GM21515 (cell line): ENCODE data around the gene PIMREG.

Experiments used
- ATAC-seq: cut with Tn5 transposase; IDR thresholded peaks from one replicate; pipeline ENCODE4 v1.9.1; 2021; ENCODE audit not compliant: unreplicated experiment

The PIMREG gene

GRCh38 chr17:6461246-6461645 is 17.0 kb downstream of the PIMREG start:
- ATAC-seq: no peak

GRCh38 chr17:6461792-6462524 is 17.7 kb downstream of the PIMREG start:
- ATAC-seq: no peak

- ATAC-seq: no peak
Measured at GRCh38 chr17:6462692-6463091, 18.4 kb downstream of the PIMREG start.

- ATAC-seq: no peak
Measured at GRCh38 chr17:6463616-6464445, 19.6 kb downstream of the PIMREG start.

- ATAC-seq: no peak
Measured at GRCh38 chr17:6464446-6465041, 20.3 kb downstream of the PIMREG start.

GRCh38 chr17:6465206-6466003 is 21.1 kb downstream of the PIMREG start:
- no peak for ATAC-seq

- ATAC-seq: no peak
Measured at GRCh38 chr17:6467567-6467966, 23.3 kb downstream of the PIMREG start.

- ATAC-seq: no peak
Measured at GRCh38 chr17:6468051-6468790, 24.0 kb downstream of the PIMREG start.

GRCh38 chr17:6470146-6470718 is 26.0 kb downstream of the PIMREG start:
- no peak for ATAC-seq

GRCh38 chr17:6470751-6471521 is 26.7 kb downstream of the PIMREG start:
- no peak for ATAC-seq

- ATAC-seq: no peak
Measured at GRCh38 chr17:6471531-6472465, 27.5 kb downstream of the PIMREG start.

GRCh38 chr17:6472517-6472916 is 28.3 kb downstream of the PIMREG start:
- no peak for ATAC-seq

GRCh38 chr17:6473128-6473767 is 29.0 kb downstream of the PIMREG start:
- ATAC-seq: no peak

GRCh38 chr17:6474376-6474775 is 30.1 kb downstream of the PIMREG start:
- no peak for ATAC-seq

GRCh38 chr17:6474906-6475305 is 30.7 kb downstream of the PIMREG start:
- ATAC-seq: no peak

GRCh38 chr17:6475411-6475810 is 31.2 kb downstream of the PIMREG start:
- ATAC-seq: no peak

- ATAC-seq: no peak
Measured at GRCh38 chr17:6476076-6476809, 32.0 kb downstream of the PIMREG start.
